ENCODE data around the gene FALEC.
A peak's percentile ranks its signal among the peaks of the same experiment; 100 is the strongest.

Gene FALEC

DNA sequence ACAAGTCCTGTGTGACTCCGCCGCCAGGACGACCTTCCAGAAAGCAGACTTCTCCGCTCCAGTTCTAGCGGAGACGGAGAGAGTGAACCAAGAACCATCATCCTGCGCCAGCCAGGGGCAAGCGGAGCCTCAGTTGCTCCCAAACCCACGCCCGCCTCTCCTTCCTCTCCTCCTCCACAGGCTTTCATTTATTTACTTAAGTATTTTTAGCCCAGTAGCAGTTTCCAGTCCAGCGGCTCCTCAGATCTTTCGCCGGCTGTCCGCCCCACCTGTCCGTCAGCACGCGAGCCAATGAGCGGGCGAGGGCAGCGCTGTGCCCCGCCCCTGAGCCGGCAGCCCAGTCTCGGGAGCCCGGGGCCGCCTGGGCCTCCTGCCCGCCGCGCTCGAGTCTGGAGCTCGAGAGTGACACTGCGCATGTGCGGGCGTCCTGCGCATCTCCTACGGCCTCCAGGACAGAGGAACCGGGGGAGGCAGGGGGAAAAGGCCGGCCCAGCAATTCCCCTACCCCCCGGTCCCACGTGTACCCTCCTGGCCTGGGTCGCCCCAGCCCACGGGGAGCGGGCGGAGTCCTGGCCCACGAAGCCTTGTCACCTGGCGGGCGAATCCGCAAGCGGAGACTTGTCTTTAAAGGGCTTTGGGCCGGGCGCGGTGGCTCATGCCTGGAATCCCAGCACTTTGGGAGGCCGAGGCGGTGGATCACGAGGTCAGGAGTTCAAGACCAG is at the start of gene FALEC:
Gene FALEC (plus strand): TSS at position 425 of the 722 bp plus-strand sequence.
- DNase-seq (ENCODE audit: low read depth) = peak; percentile 96
- TF ChIP-seq CTCF (IDR thresholded peaks at IDR 0.05; ENCODE audit: low read length, missing control alignments) = no peak
- peak within 1 kb of the TSS; percentile 67 for H3K4me3 ChIP-seq (replicated peaks; ENCODE audit: low read depth, low read length)

DNA sequence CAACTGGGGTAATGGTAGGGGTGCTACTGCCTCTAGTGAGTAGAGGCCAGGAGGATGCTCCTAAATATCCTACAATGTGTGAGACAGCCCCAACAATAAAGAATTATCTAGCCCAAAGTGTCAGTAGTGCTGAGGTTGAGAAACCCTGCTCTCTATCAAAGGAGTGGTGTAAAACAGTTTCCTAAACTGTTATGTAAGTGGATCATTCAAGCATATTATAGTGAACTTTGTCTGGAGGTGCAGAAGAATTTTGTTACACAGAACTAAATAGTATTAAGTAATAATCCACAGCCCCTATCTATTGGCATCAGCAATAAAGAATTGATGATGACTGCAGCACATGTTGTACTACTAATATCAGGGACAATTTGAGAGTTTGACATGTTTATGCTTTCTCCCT is 48.6 kb upstream of the FALEC start:
- DNase-seq (ENCODE audit: low read depth) = no peak
- H3K4me3 ChIP-seq (replicated peaks; ENCODE audit: low read depth, low read length) = no peak overlapping the region
- TF ChIP-seq CTCF (IDR thresholded peaks at IDR 0.05; ENCODE audit: low read length, missing control alignments) = no peak

DNA sequence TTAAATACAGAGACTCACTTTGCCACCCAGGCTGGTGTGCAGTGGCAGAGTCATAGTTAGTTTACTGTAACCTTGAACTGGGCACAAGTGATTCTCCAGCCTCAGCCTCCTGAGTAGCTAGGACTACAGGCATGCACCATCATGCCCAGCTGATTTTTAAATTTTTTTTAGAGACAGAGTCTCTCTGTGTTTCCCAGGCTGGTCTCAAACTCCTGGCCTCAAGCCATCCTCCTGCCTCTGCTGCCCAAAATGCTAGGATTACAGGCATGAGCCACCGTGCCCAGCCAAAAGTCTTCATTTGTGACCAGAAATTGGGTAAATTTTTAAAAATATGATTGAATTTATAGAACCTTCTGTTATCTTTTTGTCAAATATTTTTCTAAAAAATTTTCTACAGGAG is 46.3 kb upstream of the FALEC start:
- TF ChIP-seq CTCF (IDR thresholded peaks at IDR 0.05; ENCODE audit: low read length, missing control alignments) = no peak
- no peak overlapping the region for H3K4me3 ChIP-seq (replicated peaks; ENCODE audit: low read depth, low read length)
- DNase-seq (ENCODE audit: low read depth) = no peak

GRCh38 chr1:150472601-150473200 is 42.9 kb upstream of the FALEC start:
- no peak overlapping the region for H3K4me3 ChIP-seq (replicated peaks; ENCODE audit: low read depth, low read length)
- DNase-seq (ENCODE audit: low read depth) = no peak
- TF ChIP-seq CTCF (IDR thresholded peaks at IDR 0.05; ENCODE audit: low read length, missing control alignments) = no peak

DNA sequence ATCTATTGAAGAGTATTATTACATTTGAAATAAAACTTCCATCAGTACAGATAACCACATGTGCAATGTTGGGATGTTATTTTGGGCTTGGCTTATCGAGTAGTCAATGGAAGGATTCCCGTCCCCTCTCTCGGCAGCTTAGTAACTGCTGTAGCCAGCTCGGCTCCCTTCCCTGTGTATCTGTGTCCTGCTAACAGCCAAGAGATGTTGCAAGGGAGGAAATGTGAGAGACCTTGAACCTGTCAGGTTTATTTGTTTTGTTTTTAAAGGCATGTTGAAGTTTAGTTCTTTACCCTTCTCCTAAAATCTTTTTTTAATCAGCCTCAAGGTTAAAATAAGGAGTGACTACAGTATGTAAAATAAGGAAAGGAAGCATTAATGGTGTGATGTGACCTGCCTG is 41.9 kb upstream of the FALEC start:
- DNase-seq (ENCODE audit: low read depth) = peak; percentile 13
- H3K4me3 ChIP-seq (replicated peaks; ENCODE audit: low read depth, low read length) = no peak overlapping the region
- no peak for TF ChIP-seq CTCF (IDR thresholded peaks at IDR 0.05; ENCODE audit: low read length, missing control alignments)

GRCh38 chr1:150474869-150475268 is 40.7 kb upstream of the FALEC start:
- TF ChIP-seq CTCF (IDR thresholded peaks at IDR 0.05; ENCODE audit: low read length, missing control alignments) = no peak
- no peak overlapping the region for H3K4me3 ChIP-seq (replicated peaks; ENCODE audit: low read depth, low read length)
- no peak for DNase-seq (ENCODE audit: low read depth)

- DNase-seq (ENCODE audit: low read depth) = no peak
- H3K4me3 ChIP-seq (replicated peaks; ENCODE audit: low read depth, low read length) = no peak overlapping the region
- no peak for TF ChIP-seq CTCF (IDR thresholded peaks at IDR 0.05; ENCODE audit: low read length, missing control alignments)
These were observed 38.8 kb upstream of the FALEC start for GRCh38 chr1:150476754-150477153.

Data from fibroblast of pulmonary artery (primary cell).